Osteoblast (primary cell): ENCODE data around the gene NOS1AP. TPM values are rescaled to one million over a fixed set of nuclear protein-coding genes. Genes with fewer than 3 reads are reported as not detected.

ENCODE experiments used
- DNase-seq: peaks from one replicate; pipeline ENCODE4 v3.0.0; 2011; ENCODE audit warnings: low spot score, mixed read lengths; ENCODE audit not compliant: insufficient read length; ENCODE audit errors: missing footprints
- H2AFZ ChIP-seq: 2 replicates; pipeline ENCODE4 v1.6.0; 2011; ENCODE audit warnings: mild to moderate bottlenecking, low read length
- H3K27ac ChIP-seq: 2 replicates; pipeline ENCODE4 v1.5.1; 2011; ENCODE audit warnings: mild to moderate bottlenecking, low read depth, low read length, moderate library complexity
- H3K27me3 ChIP-seq: 2 replicates; pipeline ENCODE4 v1.6.0; 2012; ENCODE audit warnings: mild to moderate bottlenecking, control low read depth, inconsistent platforms, low read length, moderate library complexity; ENCODE audit not compliant: insufficient read depth
- H3K36me3 ChIP-seq: 2 replicates; pipeline ENCODE4 v1.5.1; 2011; ENCODE audit warnings: mild to moderate bottlenecking, low read length, control low read depth, moderate library complexity; ENCODE audit not compliant: insufficient read depth
- H3K4me1 ChIP-seq: 2 replicates; pipeline ENCODE4 v1.5.1; 2011; ENCODE audit warnings: mild to moderate bottlenecking, low read length, control low read depth, moderate library complexity; ENCODE audit not compliant: insufficient read depth
- H3K4me2 ChIP-seq: 2 replicates; pipeline ENCODE4 v1.6.0; 2011; ENCODE audit warnings: mild to moderate bottlenecking, low read length; ENCODE audit not compliant: insufficient read depth
- H3K4me3 ChIP-seq: fragments of 200-600 bp; sonication (generic); 3 replicates; pipeline ENCODE4 v1.5.1; 2012; ENCODE audit warnings: mild to moderate bottlenecking, low read length, inconsistent platforms; ENCODE audit not compliant: insufficient read depth
- H3K79me2 ChIP-seq: 2 replicates; pipeline ENCODE4 v1.6.0; 2012; ENCODE audit warnings: mild to moderate bottlenecking, low read length, control low read depth, inconsistent platforms; ENCODE audit not compliant: insufficient read depth
- H3K9me3 ChIP-seq: 2 replicates; pipeline ENCODE4 v1.5.1; 2011; ENCODE audit warnings: low read depth, low read length, control low read depth
- H4K20me1 ChIP-seq: 2 replicates; pipeline ENCODE4 v1.6.0; 2012; ENCODE audit warnings: mild to moderate bottlenecking, low read length, control low read depth; ENCODE audit not compliant: insufficient read depth
- CTCF ChIP-seq: IDR thresholded peaks from 2 replicates; pipeline ENCODE4 v1.5.1; 2011; ENCODE audit warnings: mild to moderate bottlenecking, low read depth, low read length, moderate library complexity; ENCODE audit errors: extremely low read depth
- total RNA-seq: library from RNA; depleted of rRNA; stranded (reverse); fragments of >200 nt; gene quantifications from 2 replicates; pipeline ENCODE4 v1.2.3, GENCODE V29; 2012

The NOS1AP gene
- total RNA-seq, 1 donor: not detected

GRCh38 chr1:162333991-162334390 lies 264.5 kb downstream of the NOS1AP start:
- H3K4me2 ChIP-seq: no peak overlapping the region
- no peak overlapping the region for H2AFZ ChIP-seq
- H3K27me3 ChIP-seq: peaks cover 48% of the 10 kb centered on the region
- DNase-seq: no peak
- no peaks in the 10 kb centered on the region for H3K4me1 ChIP-seq
- no peaks in the 10 kb centered on the region for H3K36me3 ChIP-seq
- H3K4me3 ChIP-seq: no peak overlapping the region
- peaks cover 2% of the 10 kb centered on the region for H4K20me1 ChIP-seq
- no peak for TF ChIP-seq CTCF
- H3K27ac ChIP-seq: no peak overlapping the region
- no peaks in the 10 kb centered on the region for H3K9me3 ChIP-seq
- no peaks in the 10 kb centered on the region for H3K79me2 ChIP-seq

GRCh38 chr1:162335126-162335525 lies 265.6 kb downstream of the NOS1AP start:
- H3K9me3 ChIP-seq: no peaks in the 10 kb centered on the region
- H3K4me3 ChIP-seq: no peak overlapping the region
- no peak overlapping the region for H2AFZ ChIP-seq
- DNase-seq: no peak
- TF ChIP-seq CTCF: no peak
- peaks cover 53% of the 10 kb centered on the region for H3K27me3 ChIP-seq
- H3K27ac ChIP-seq: no peak overlapping the region
- no peaks in the 10 kb centered on the region for H3K36me3 ChIP-seq
- H3K4me2 ChIP-seq: no peak overlapping the region
- no peaks in the 10 kb centered on the region for H3K4me1 ChIP-seq
- peaks cover 2% of the 10 kb centered on the region for H4K20me1 ChIP-seq
- no peaks in the 10 kb centered on the region for H3K79me2 ChIP-seq

GRCh38 chr1:162336621-162337285 lies 267.3 kb downstream of the NOS1AP start:
- Histone ChIP-seq H3K79me2 (no peaks in the 10 kb centered on the region), H3K27ac (no peak overlapping the region), H2AFZ (no peak overlapping the region), H3K27me3 (peaks cover 43% of the 10 kb centered on the region), H3K36me3 (no peaks in the 10 kb centered on the region), H3K4me1 (no peaks in the 10 kb centered on the region), H3K4me2 (no peak overlapping the region), H4K20me1 (peaks cover 2% of the 10 kb centered on the region), H3K9me3 (no peaks in the 10 kb centered on the region), H3K4me3 (no peak overlapping the region)
- TF ChIP-seq CTCF: no peak
- DNase-seq: no peak

GRCh38 chr1:162342452-162342983 lies 273.0 kb downstream of the NOS1AP start:
- Histone ChIP-seq H3K4me1 (no peaks in the 10 kb centered on the region), H3K27me3 (peaks cover 18% of the 10 kb centered on the region), H4K20me1 (peaks cover 2% of the 10 kb centered on the region), H2AFZ (no peak overlapping the region), H3K9me3 (no peaks in the 10 kb centered on the region), H3K4me2 (no peak overlapping the region), H3K79me2 (no peaks in the 10 kb centered on the region), H3K36me3 (no peaks in the 10 kb centered on the region), H3K4me3 (no peak overlapping the region), H3K27ac (no peak overlapping the region)
- DNase-seq: peak; percentile 38
- TF ChIP-seq CTCF: no peak
